HG03064 (cell line): ENCODE measurements around the gene UMAD1.

Experiments used
- ATAC-seq: cut with Tn5 transposase; IDR thresholded peaks from one replicate; pipeline ENCODE4 v1.9.1; 2021; ENCODE audit warnings: low read depth; ENCODE audit not compliant: unreplicated experiment

UMAD1 gene

DNA sequence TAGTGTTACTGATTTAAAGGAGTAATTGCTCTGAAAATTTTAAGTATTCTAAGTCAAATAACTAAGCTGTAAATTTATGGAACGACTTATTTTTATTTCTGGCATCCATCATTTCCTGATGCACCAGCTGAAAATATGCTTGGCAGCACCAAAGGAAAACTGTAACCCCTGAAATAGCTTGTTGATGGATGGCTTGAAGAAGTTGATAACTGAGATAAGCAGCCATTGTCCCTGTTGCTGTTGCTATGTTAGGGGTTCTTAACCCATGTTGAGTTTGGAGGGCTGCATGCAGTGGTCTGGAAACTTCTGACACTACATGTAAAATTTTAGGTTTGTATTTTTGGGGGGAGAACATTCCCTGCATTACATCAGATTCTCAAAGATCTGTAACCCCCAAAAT is 47.2 kb downstream of the UMAD1 start:
- ATAC-seq, result no peak

DNA sequence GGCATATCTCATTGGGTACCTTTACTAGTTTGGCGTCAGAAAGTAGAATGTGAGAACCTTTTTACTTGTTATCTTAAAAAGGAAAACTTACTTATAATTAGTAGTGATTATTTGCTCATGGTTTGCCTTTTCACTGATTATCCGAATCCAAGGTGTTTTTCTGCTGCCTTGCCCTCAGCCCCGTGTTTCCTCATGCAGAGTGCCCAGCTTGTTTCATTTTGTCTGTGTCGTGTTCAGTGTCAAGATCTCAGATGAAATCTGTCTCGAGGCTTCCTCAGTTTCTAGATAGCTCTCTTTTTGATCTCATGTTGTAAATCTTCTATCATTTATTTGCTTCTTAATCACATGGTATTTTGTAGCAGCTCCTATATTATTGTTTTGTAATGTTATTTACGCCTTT is 47.8 kb downstream of the UMAD1 start:
- no peak for ATAC-seq

DNA sequence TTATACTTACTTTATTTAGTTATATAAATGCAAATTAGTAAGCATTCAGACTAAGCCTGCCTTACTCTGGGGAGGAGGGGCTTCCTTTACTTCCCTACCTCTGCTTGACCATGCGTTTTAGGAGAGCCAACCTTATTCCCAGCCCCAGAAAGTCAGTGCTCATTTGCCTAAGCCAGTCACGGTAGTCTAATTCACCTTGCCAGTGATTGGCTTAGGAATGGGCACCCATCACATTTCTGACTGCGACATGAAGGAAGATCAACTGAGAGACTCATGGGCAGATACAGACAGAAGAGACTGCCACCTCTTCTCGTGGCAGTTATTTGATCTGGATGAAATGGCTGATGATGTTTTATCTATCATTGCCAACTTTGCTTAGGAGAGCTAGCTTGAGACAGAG is 48.4 kb downstream of the UMAD1 start:
- ATAC-seq, result no peak

DNA sequence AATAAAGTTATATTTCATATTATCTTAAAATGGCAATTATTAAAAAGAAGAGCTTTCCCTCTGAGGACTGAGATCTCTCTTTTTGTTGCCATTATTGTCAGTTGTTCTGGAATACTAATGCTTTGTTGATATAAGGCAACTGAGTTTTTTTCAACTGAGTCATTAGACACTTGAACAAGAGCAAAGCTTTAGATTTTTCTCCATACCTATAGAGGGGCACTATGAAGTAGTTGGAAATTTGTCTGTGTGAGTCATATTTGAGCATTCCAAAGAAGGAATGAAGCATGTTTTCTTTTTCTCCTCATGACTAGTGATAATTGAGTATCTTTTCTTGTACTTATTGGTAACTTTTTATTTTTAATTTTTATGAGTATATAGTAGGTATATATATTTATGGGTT is 53.3 kb downstream of the UMAD1 start:
- no peak for ATAC-seq

DNA sequence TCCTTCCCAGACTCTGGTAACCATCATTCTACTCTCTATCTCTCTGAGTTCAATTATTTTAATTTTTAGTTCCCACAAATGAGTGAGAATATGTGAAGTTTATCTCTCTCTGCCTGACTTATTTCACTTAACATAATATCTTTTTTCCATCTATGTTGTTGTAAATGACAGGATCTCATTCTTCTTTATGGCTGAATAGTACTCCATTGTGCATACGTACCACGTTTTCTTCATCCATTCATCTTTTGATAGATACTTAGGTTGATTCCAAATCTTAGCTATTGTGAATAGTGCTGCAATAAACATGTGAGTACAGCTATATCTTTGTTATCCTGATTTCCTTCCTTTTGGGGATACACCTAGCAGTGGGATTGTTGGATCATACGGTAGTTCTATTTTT is 54.0 kb downstream of the UMAD1 start:
- no peak for ATAC-seq

DNA sequence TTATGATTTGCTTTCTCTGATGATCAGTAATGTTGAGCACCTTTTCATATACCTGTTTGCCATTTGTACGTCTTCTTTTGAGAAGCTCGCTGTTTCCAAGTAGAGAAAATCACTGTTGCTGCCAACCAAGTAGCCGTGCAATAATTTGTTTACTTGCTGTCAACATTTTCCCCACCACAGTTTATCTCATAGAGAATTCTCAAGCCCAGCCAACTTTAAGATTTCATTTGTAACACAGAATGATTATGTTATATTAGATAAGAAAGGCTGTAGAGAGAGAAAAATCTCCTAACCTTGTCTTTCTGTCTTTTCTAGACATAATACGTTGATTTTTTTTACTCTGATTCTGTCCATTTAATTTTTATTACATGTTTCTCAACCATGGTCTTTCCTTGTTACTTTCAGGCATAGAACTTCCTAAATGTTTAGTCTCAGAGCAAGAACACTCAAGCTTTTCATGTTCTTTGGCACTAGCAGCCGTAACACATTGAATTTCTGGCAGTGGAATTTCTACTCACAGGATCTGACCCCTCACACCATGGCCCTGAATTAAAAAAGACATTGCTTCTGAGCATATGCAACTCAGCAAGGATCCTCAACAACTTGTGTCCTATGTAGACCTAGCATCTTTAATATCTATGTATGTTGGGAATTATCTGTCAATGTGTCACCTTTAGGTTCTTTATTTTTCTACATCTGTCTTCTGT is 54.7 kb downstream of the UMAD1 start:
- no peak for ATAC-seq

DNA sequence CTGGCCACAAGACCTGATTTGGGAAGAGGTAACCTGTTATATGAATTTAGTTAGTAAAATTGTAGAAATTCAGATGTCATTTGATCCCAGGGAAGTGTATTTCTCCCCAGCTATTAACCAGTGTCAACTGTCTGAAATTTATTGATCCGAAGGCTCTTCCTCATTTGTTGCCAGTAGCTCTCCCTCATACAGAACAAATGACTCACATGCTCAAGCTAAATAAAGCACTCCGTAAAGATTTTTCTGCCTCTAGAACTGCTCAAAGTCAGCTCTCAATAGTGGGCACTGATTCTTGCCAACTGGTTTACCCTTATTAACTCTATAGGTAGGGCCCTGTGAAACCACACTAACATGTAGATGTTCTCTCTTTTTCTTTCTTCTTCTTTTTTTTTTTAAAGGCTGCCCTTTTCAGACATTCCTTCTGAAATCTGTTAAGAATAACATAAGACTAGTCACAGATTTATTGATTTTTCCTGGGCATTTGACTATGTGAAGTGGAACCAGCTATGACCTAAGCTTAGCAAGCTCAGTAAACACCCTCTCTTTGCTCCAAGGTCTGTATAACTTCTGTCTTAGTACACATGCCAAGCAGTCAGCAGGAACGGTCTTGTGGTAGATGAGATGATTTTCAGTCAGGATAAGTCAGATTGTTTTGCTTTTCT is 56.0 kb downstream of the UMAD1 start:
- ATAC-seq, result no peak

DNA sequence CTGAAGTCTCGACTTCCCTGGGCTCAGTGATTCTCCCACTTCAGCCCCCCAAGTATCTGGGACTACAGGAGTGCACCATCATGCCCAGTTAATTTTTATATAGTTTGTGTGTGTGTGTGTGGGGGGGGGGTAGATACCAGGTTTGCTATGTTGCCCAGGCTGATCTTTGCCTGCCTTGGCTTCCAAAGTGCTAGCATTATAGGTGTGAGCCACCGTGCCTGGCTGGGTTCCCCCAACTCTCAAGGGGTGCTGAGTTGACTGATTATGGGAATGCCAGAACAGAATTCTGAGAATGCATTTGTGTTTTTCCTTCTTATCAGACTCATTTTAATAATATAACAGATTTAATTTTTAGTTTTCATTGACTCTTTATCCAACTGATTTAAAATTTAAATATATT is 58.4 kb downstream of the UMAD1 start:
- ATAC-seq, result no peak

DNA sequence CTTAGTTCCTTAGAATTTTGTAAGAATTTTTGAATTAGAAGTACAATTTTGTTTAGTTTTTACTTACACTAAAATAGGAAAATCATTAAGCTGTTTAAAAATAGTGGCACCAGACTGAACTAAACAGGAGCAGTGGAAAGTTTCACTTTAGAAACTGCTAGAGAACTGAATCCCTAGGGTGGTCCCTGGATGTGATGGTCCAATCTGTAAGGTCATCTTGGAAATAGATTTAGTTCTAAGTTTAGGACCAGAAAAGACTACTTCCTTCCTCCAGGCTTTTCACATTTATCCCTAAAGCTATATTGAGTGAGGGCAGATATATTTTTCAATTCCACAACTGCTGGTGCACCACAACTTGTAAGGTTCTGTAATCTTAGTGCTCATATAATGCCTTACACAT is 58.8 kb downstream of the UMAD1 start:
- no peak for ATAC-seq

DNA sequence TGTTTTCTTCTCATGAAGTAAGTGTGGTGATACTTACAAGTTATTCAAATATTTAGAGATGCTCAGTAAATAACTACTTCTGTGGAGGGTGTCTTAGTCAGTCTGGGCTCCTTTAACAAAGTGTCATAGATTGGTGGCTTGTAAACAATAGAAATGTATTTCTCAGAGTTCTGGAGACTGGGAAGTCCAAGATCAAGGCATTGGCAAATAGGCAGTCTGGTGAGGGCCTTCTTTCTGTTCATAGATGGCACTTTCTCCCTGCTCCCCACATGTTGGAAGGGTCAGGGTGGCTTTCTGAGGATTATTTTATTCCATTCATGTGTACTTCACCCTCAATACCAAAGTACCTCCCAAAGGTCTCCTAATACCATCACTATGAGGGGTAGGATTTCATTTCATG is 59.4 kb downstream of the UMAD1 start:
- no peak for ATAC-seq

DNA sequence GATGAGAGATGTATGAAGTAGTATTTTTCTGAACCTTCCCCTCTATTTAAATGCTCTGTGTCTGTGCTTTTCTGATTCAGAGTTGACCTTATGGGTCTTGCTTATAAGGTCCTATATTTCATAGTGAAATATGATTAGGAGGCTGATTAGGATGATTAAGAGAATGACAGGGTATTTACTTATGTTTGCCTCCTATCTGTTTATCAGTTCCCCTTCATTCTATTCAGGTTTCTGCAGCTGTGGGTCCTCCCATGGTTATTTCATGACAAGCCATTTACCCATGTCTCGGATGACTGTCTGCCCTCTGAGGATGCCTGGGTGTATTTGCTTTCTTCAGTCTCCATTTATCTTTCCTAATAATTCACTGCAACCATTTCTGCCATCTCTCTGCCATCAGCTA is 61.0 kb downstream of the UMAD1 start:
- ATAC-seq, result no peak

DNA sequence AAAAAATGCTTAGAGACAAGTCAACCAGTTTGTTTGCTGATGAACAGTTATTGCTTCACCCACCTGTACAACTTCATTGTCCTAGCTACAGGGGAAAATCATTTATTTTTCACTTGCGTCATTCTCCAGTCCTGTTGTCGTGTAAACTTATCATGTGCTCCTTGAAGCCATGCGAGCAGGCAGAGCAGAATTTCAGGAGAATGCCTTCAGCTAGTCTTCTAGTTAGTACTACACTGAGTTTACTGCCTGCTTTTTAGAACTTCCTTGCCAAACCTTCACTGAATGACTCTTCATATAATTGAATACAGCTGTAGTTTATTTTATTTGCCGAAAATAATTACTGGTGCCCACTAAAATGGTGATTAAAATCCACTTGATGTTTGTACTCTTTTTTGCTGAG is 62.3 kb downstream of the UMAD1 start:
- ATAC-seq, result no peak

DNA sequence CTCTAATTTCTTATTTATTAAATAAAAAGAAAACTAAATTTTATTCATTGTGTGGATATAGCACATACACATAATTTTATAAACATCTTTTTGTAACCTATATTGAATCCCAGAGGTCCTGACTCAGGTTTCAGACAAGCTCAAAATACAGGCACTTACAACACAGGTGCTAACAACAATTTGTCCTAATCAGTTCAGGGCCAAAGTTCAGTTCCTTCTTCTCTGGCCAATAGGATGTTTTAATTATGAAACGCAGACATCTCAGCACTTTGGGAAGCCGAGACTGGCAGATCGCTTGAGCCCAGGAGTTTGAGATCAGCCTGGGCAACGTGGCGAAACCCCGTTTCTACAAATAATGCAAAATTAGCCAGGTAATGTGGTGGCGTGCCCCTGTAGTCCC is 62.9 kb downstream of the UMAD1 start:
- no peak for ATAC-seq

DNA sequence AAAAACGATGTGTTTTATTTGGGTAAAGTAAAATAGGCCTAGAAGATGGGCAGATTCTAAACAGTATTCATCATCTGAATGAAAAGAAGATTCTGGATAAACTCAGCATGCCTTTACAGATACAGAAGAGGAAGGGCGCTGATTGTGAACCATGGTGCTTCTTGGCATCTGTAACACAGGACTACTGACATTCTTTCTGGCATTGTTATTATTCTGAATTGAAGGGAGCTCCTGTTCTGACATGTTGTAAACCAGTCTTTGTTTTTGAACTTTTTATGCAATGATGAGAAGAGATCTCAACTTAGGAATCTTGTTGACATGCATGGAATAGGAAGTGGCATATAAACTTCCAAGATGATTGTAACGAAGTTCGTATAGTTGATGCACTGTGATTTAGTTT is 64.3 kb downstream of the UMAD1 start:
- ATAC-seq, result no peak

DNA sequence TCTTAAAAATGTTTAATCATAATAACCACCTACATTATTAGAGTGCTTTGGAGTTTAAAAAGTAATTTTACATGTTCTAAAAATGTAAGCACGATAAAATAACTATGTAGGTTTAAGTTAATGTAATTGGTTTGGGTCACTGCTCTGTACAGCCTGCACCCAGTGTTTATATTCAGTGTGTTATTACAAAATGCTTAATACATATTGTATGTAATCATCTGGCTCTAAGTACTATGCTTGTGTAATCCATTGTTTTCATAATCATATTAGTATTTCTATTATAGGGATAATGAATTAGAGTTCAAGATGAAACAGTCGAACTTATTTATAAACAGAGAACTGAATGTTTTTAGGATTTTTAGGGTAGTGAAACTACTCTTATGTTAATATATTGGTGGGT is 64.8 kb downstream of the UMAD1 start:
- ATAC-seq, result no peak

DNA sequence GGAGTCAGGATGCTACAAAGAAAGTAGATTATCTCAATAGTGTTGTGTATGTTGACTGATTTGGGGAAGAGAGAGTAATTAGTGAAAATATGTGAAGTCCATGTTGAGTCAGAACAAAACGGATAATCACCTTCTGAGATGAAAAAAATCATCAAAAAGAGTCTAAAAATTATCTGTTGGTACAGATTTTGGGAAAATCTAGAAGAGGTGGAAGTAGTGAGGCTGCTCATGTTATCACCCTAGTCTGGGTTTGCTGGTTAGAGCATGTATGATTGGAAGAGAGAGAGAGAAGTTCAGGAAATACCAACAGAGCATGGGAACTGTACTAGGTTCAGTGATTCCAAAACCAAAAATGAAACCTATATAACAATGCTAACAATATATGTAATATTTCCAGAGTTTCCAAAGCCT is 65.6 kb downstream of the UMAD1 start:
- no peak for ATAC-seq

DNA sequence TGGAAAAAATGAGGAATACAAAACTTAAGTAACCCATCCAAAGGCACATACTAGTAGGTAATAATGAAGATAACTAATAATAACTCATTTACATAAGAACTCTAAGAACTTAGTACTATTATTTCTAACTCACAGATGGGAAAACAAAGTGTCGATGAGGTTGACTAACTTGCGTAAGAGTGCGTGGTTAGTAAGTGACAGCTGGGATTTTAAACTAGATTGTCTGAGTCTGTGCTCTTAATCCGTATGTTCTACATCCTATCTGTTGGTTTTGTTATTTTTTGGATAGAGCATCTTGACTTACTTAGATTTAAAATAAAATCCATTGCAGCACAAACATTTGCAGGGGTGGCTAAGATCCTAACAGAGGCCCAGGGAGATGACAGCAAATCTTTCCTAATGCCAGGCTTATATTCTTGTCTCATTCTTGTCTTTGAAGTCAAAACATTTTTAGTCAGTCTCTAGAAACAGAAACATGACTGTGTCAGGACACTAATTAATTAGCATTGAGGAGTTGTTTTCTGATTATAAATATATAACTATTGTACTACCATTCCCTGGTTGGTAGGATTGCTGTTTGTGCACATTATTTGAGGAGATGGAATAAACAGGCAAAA is 66.1 kb downstream of the UMAD1 start:
- ATAC-seq, result no peak

DNA sequence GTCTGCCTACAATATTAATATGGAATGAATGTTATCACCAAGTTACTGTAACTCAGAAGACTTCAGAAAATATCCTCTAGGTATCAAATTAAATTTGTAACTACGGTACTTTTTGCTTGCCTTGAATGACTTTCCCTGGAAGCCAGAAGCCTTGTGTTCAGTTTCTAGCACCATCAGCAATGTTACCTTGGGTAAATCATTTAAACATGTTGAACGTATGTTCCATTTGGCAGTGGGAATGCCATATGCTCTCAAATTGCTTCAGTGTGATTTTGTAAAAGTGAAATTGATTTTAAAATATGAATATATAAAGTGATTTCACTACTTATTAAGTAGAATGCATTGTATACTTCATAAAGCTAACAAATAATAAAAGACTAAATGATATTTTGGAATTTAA is 66.7 kb downstream of the UMAD1 start:
- no peak for ATAC-seq

DNA sequence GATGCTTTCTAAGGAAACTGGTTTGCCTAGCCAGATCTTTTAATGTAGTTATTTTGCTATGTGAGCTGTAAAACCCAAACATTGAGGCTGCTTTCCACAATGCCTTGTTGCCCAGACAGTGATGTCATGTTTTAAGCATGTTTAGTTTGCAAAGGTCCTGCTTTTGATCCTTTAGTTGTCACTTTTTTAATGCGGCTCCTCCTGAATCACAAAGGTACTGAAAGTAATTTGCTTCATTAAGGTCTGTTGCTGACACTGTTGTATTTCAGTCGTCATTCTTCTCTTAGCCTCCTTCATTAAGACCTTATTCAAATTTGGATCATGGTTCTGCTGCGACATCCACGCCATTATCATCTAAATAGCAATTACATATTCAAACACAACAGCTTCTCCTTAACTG is 67.3 kb downstream of the UMAD1 start:
- no peak for ATAC-seq

DNA sequence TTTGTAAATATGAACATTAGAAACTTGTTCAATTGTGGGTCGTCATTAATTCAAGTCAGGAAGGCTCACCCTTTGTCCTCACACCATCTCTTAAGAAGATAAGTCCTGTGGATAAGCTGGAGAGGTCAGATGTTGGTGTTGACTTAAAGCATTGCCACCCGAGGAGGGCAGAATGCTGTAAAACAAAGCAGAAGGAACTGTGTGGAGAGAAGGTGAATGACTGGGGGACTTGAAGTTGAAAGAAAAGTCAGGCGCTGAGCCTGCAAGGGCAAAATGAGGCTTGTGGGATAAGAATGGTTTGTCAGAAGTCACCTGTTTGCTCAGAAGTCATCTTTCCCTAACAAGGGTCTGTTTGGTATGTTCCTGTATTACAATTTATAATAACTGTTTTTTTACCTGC is 68.7 kb downstream of the UMAD1 start:
- ATAC-seq, result no peak

DNA sequence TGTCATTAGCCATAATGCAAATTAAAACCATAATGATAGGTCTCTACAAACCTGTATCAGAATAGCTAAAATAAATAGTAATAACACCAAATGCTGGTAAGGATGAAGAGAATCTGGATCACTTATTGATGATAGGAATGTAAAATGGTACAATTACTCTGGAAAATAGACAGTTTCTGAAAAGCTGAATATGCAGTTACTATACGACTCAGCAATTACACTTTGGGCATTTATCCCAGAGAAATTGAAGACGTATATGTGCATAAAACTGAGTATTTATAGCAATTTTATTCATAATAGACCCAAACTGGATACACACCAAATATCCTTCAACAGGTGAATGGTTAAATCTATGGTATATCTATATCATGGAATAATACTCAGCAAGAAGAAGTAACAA is 69.9 kb downstream of the UMAD1 start:
- ATAC-seq, result no peak

DNA sequence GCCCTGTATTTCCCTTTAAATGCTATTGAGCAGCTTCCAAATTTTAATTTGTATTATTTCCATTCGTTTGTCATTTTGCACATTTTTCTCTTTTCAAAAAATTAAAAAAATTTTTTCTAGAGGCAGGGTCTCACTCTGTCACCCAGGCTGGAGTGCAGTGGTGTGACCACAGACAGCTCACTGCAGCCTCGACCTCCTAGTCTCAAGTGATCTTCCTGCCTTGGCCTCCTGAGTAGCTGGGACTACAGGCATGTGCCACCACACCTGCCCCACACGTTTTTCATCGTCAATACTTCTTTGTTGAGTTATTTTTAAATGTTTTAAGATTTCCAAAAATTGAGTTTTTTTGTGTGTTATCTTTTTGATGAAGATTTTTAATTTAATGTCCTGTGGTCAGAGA is 73.2 kb downstream of the UMAD1 start:
- ATAC-seq, result no peak
